ENCODE data around the gene SNCAIP.

The SNCAIP gene

DNA sequence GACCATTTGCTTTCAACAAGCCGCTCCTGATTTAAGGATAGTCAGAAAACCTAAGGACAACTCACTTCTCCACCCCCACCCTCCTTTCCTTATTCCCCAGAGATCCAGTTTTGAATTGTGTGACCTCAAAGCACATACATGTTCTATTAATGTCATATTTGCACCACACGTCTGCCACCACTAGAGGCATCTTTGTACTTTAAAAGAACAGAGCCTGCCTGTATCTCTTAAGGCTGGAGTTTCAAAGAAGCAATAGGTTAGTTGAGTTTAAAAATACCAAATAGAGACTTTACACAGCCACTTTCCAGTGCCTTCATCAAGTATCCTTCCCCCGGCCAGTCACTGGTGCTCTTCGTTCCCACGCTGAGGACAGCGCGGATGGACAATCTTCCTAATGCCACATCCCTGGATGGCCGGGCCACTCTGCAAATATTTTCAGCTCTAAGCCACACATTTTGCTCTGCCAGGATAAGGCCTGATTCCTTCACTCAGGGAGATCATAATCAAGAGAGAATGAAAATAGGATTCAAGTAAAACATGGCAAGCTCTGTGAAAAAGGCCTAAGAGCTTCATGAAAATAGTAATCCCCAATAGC is 146.3 kb downstream of the SNCAIP start:
- no peak overlapping the region for H2AFZ ChIP-seq (ENCODE audit: low read depth, low read length, severe bottlenecking)
- H3K4me3 ChIP-seq (ENCODE audit: insufficient read depth, low read length, poor library complexity, severe bottlenecking), result no peak overlapping the region
- H3K9ac ChIP-seq (ENCODE audit: low read length), result no peak overlapping the region
- no peaks in the 10 kb centered on the region for H3K36me3 ChIP-seq (ENCODE audit: low read length)
- no peak overlapping the region for H3K27ac ChIP-seq (ENCODE audit: low read depth, low read length)
- no peaks in the 10 kb centered on the region for H3K27me3 ChIP-seq (ENCODE audit: low read length)
- H3K4me2 ChIP-seq (ENCODE audit: low read depth, low read length, poor library complexity, severe bottlenecking), result no peak overlapping the region
- H3F3A ChIP-seq (ENCODE audit: insufficient read depth), result no peaks in the 10 kb centered on the region
- H3K79me2 ChIP-seq (ENCODE audit: insufficient read depth, low read length), result no peaks in the 10 kb centered on the region
- H3K9me2 ChIP-seq (replicated peaks; ENCODE audit: insufficient read depth, low read length), result no peaks in the 10 kb centered on the region
- no peaks in the 10 kb centered on the region for H3K9me3 ChIP-seq (ENCODE audit: insufficient read depth, low read length)
- TF ChIP-seq CTCF (IDR thresholded peaks at IDR 0.05; ENCODE audit: insufficient read depth, low read length, poor library complexity, severe bottlenecking) (peak; percentile 65), EZH2phosphoT487 (conservative IDR thresholded peaks at IDR 0.05; ENCODE audit: low read length) (no peak)
- no peaks in the 10 kb centered on the region for H4K20me1 ChIP-seq (ENCODE audit: low read depth, low read length)

DNA sequence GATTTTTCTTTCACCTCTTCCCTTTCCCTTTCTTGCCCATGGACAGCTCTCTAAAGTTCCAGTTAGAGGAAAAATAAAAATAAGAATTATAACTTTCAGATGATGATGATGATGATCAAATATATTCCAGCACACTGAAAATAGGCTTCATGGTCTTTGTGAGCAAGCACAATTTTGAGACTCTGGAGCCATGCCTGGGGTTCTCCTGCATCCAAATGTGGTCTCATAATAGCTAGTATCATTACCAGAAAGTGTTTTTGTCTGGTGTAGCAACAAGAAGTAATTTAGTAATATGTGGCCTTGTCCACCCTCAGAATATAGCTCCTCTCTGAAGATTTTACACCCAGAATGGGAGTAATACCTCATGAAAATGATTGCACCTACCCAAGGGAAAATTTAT is 150.4 kb downstream of the SNCAIP start:
- TF ChIP-seq EZH2phosphoT487 (conservative IDR thresholded peaks at IDR 0.05; ENCODE audit: low read length) (no peak), CTCF (IDR thresholded peaks at IDR 0.05; ENCODE audit: insufficient read depth, low read length, poor library complexity, severe bottlenecking) (no peak)
- Histone ChIP-seq H3K79me2 (ENCODE audit: insufficient read depth, low read length) (no peaks in the 10 kb centered on the region), H3K36me3 (ENCODE audit: low read length) (no peaks in the 10 kb centered on the region), H3K9me2 (replicated peaks; ENCODE audit: insufficient read depth, low read length) (no peaks in the 10 kb centered on the region), H3K4me3 (ENCODE audit: insufficient read depth, low read length, poor library complexity, severe bottlenecking) (no peak overlapping the region), H3K4me2 (ENCODE audit: low read depth, low read length, poor library complexity, severe bottlenecking) (no peak overlapping the region), H3K27me3 (ENCODE audit: low read length) (no peaks in the 10 kb centered on the region), H3K9me3 (ENCODE audit: insufficient read depth, low read length) (no peaks in the 10 kb centered on the region), H3K9ac (ENCODE audit: low read length) (no peak overlapping the region), H3F3A (ENCODE audit: insufficient read depth) (no peaks in the 10 kb centered on the region), H4K20me1 (ENCODE audit: low read depth, low read length) (no peaks in the 10 kb centered on the region), H3K27ac (ENCODE audit: low read depth, low read length) (no peak overlapping the region), H2AFZ (ENCODE audit: low read depth, low read length, severe bottlenecking) (no peak overlapping the region)

DNA sequence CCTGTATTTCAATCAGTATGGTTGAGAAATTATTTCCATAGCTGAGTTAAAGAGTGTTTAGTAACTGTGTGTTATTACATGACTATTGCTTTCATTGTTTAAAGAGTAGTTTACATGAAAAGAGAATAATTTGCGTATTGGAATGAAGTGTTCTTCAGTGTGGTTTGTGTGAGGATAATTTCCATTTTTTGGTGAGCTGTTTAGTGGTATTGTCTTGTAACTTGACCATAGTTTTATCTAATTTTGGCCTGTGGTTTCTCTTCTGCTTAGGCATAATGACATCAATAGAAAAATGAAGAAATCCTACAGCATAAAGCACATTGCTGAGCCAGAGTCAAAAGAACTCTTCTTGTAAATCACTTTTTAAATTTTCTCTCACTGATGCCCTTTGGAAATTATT is 151.2 kb downstream of the SNCAIP start:
- Histone ChIP-seq H3F3A (ENCODE audit: insufficient read depth) (no peaks in the 10 kb centered on the region), H3K9me3 (ENCODE audit: insufficient read depth, low read length) (no peaks in the 10 kb centered on the region), H3K36me3 (ENCODE audit: low read length) (no peaks in the 10 kb centered on the region), H2AFZ (ENCODE audit: low read depth, low read length, severe bottlenecking) (no peak overlapping the region), H3K9me2 (replicated peaks; ENCODE audit: insufficient read depth, low read length) (no peaks in the 10 kb centered on the region), H3K79me2 (ENCODE audit: insufficient read depth, low read length) (no peaks in the 10 kb centered on the region), H3K27me3 (ENCODE audit: low read length) (no peaks in the 10 kb centered on the region), H4K20me1 (ENCODE audit: low read depth, low read length) (no peaks in the 10 kb centered on the region), H3K4me2 (ENCODE audit: low read depth, low read length, poor library complexity, severe bottlenecking) (no peak overlapping the region), H3K27ac (ENCODE audit: low read depth, low read length) (no peak overlapping the region), H3K4me3 (ENCODE audit: insufficient read depth, low read length, poor library complexity, severe bottlenecking) (no peak overlapping the region), H3K9ac (ENCODE audit: low read length) (no peak overlapping the region)
- no peak for TF ChIP-seq EZH2phosphoT487 (conservative IDR thresholded peaks at IDR 0.05; ENCODE audit: low read length)
- TF ChIP-seq CTCF (IDR thresholded peaks at IDR 0.05; ENCODE audit: insufficient read depth, low read length, poor library complexity, severe bottlenecking), result no peak
